WTC11 (cell line): ENCODE data around the gene SYPL2. TPM values are rescaled to one million over a fixed set of nuclear protein-coding genes. Genes with fewer than 3 reads are reported as not detected.
"Not testable (repeated sequence)": the region's sequence is repeated elsewhere in the genome, so short reads cannot be mapped to it uniquely, and the experiment has no call there.

ENCODE experiments used
- ATAC-seq: fragments of 200-7000 bp; cut with Tn5 transposase; 2 replicates; pipeline ENCODE4 v1.10.0; 2021; ENCODE audit warnings: mild to moderate bottlenecking, moderate library complexity
- CTCF ChIA-PET: fragments of 300-600 bp; sonication (Branson Sonifier 250); formaldehyde crosslinking; loops from one replicate; lab custom pipeline; 2021; ENCODE audit warnings: antibody characterized with exemption; lab: Charles Lee
- POLR2A ChIA-PET: fragments of 350-600 bp; sonication (Branson Sonifier 250); formaldehyde crosslinking; loops from one replicate; lab custom pipeline; 2021; ENCODE audit warnings: antibody characterized with exemption; lab: Charles Lee
- DNase-seq: peaks from one replicate; pipeline ENCODE4 v3.0.0; 2021; ENCODE audit warnings: low spot score
- H3K27ac Mint-ChIP-seq: 2 replicates; pipeline ENCODE4 v1.8.0; 2021; ENCODE audit warnings: mixed read lengths
- H3K27me3 Mint-ChIP-seq: 2 replicates; pipeline ENCODE4 v1.8.0; 2021; ENCODE audit warnings: low read depth, mild to moderate bottlenecking, moderate library complexity, mixed read lengths
- H3K36me3 Mint-ChIP-seq: 2 replicates; pipeline ENCODE4 v1.8.0; 2021; ENCODE audit warnings: mixed read lengths
- H3K4me1 Mint-ChIP-seq: 2 replicates; pipeline ENCODE4 v1.8.0; 2022; ENCODE audit warnings: mixed read lengths
- H3K4me3 Mint-ChIP-seq: 2 replicates; pipeline ENCODE4 v1.8.0; 2021; ENCODE audit warnings: mild to moderate bottlenecking, moderate library complexity, mixed read lengths
- H3K9me3 Mint-ChIP-seq: 2 replicates; pipeline ENCODE4 v1.8.0; 2021; ENCODE audit warnings: mixed read lengths
- AFF4 ChIP-seq: sonication (generic); formaldehyde crosslinking; IDR thresholded peaks from 2 replicates; pipeline ENCODE4 v1.8.1; 2023; ENCODE audit warnings: mild to moderate bottlenecking, missing genetic modification reagents, borderline replicate concordance
- ATF2 ChIP-seq: sonication (generic); formaldehyde crosslinking; IDR thresholded peaks from 2 replicates; pipeline ENCODE4 v1.8.1; 2022; ENCODE audit warnings: low read depth, missing genetic modification reagents, borderline replicate concordance
- ATF6 ChIP-seq: sonication (generic); formaldehyde crosslinking; IDR thresholded peaks from 2 replicates; pipeline ENCODE4 v1.8.1; 2023; ENCODE audit warnings: mild to moderate bottlenecking, missing genetic modification reagents
- CREM ChIP-seq: sonication (generic); formaldehyde crosslinking; IDR thresholded peaks from 2 replicates; pipeline ENCODE4 v1.8.1; 2022; ENCODE audit warnings: mild to moderate bottlenecking, missing genetic modification reagents, moderate library complexity
- E2F5 ChIP-seq: sonication (generic); formaldehyde crosslinking; IDR thresholded peaks from 2 replicates; pipeline ENCODE4 v1.8.1; 2022; ENCODE audit warnings: mild to moderate bottlenecking, moderate library complexity, missing genetic modification reagents
- FOXK1 ChIP-seq: sonication (generic); formaldehyde crosslinking; IDR thresholded peaks from 2 replicates; pipeline ENCODE4 v1.8.0; 2022; ENCODE audit warnings: mild to moderate bottlenecking, moderate library complexity, missing genetic modification reagents
- GABPB1 ChIP-seq: sonication (generic); formaldehyde crosslinking; IDR thresholded peaks from 2 replicates; pipeline ENCODE4 v1.8.1; 2023; ENCODE audit warnings: mild to moderate bottlenecking, missing genetic modification reagents
- IRF2 ChIP-seq: sonication (generic); formaldehyde crosslinking; IDR thresholded peaks from 2 replicates; pipeline ENCODE4 v1.8.0; 2022; ENCODE audit warnings: low read depth, missing genetic modification reagents, borderline replicate concordance
- JUN ChIP-seq: sonication (generic); formaldehyde crosslinking; IDR thresholded peaks from 2 replicates; pipeline ENCODE4 v1.8.0; 2023; ENCODE audit warnings: mild to moderate bottlenecking, missing genetic modification reagents
- MYBL2 ChIP-seq: sonication (generic); formaldehyde crosslinking; IDR thresholded peaks from 2 replicates; pipeline ENCODE4 v1.8.1; 2023; ENCODE audit warnings: mild to moderate bottlenecking, moderate library complexity, missing genetic modification reagents
- NFATC4 ChIP-seq: fragments of 250-450 bp; sonication (Bioruptor Pico); IDR thresholded peaks from 2 replicates; pipeline ENCODE4 v1.9.0; 2021; ENCODE audit warnings: mild to moderate bottlenecking
- NFE2L1 ChIP-seq: sonication (generic); formaldehyde crosslinking; IDR thresholded peaks from 2 replicates; pipeline ENCODE4 v1.8.1; 2023; ENCODE audit warnings: missing genetic modification reagents
- NFYB ChIP-seq: sonication (generic); formaldehyde crosslinking; conservative IDR thresholded peaks from 2 replicates; pipeline ENCODE4 v1.8.0; 2022; ENCODE audit warnings: low read depth, missing genetic modification reagents
- NR2C2 ChIP-seq: sonication (generic); formaldehyde crosslinking; IDR thresholded peaks from 2 replicates; pipeline ENCODE4 v1.8.0; 2022; ENCODE audit warnings: mild to moderate bottlenecking, missing genetic modification reagents
- NR3C1 ChIP-seq: sonication (generic); formaldehyde crosslinking; conservative IDR thresholded peaks from 2 replicates; pipeline ENCODE4 v1.8.1; 2023; ENCODE audit warnings: low read depth, mild to moderate bottlenecking, missing genetic modification reagents
- RORB ChIP-seq: fragments of 250-450 bp; sonication (Bioruptor Pico); IDR thresholded peaks from 2 replicates; pipeline ENCODE4 v1.9.0; 2021; ENCODE audit warnings: mild to moderate bottlenecking
- SMAD4 ChIP-seq: sonication (generic); formaldehyde crosslinking; IDR thresholded peaks from 2 replicates; pipeline ENCODE4 v1.8.0; 2022; ENCODE audit warnings: mild to moderate bottlenecking, missing genetic modification reagents
- SOX15 ChIP-seq: fragments of 250-450 bp; sonication (Bioruptor Pico); IDR thresholded peaks from 2 replicates; pipeline ENCODE4 v1.9.0; 2021; ENCODE audit warnings: mild to moderate bottlenecking
- TCF7 ChIP-seq: sonication (generic); formaldehyde crosslinking; IDR thresholded peaks from 2 replicates; pipeline ENCODE4 v1.8.0; 2022; ENCODE audit warnings: mild to moderate bottlenecking, low read depth, missing genetic modification reagents, moderate library complexity
- ZBTB43 ChIP-seq: sonication (generic); formaldehyde crosslinking; IDR thresholded peaks from 2 replicates; pipeline ENCODE4 v1.8.1; 2023; ENCODE audit warnings: mild to moderate bottlenecking, missing genetic modification reagents
- ZNF263 ChIP-seq: sonication (generic); formaldehyde crosslinking; IDR thresholded peaks from 2 replicates; pipeline ENCODE4 v1.8.1; 2022; ENCODE audit warnings: low read depth, mild to moderate bottlenecking, moderate library complexity, missing genetic modification reagents
- ZNF317 ChIP-seq: sonication (generic); formaldehyde crosslinking; IDR thresholded peaks from 2 replicates; pipeline ENCODE4 v1.8.1; 2023; ENCODE audit warnings: low read depth, mild to moderate bottlenecking, moderate library complexity, missing genetic modification reagents, borderline replicate concordance
- ZNF416 ChIP-seq: fragments of 250-450 bp; sonication (Bioruptor Pico); IDR thresholded peaks from 2 replicates; pipeline ENCODE4 v1.9.0; 2021; ENCODE audit warnings: mild to moderate bottlenecking, inconsistent platforms
- ZNF671 ChIP-seq: fragments of 250-450 bp; sonication (Bioruptor Pico); IDR thresholded peaks from 2 replicates; pipeline ENCODE4 v1.8.0; 2021; ENCODE audit warnings: mild to moderate bottlenecking
- total RNA-seq: library from RNA; stranded (reverse); gene quantifications from 3 replicates; pipeline ENCODE4 v1.2.3, GENCODE V29; 2021

The SYPL2 gene
- total RNA-seq, 1 experiment from 2014 or later, result 3.7 TPM

GRCh38 chr1:109472779-109473178 is 6.4 kb downstream of the SYPL2 start (continued):
- TF ChIP-seq NFE2L1 (CRISPR knock-in tag), result no peak
- no peak for TF ChIP-seq NFATC4
- TF ChIP-seq SMAD4 (CRISPR knock-in tag), result no peak
- TF ChIP-seq GABPB1 (CRISPR knock-in tag), result no peak
- no peak for TF ChIP-seq E2F5
- TF ChIP-seq ZBTB43, result no peak
- TF ChIP-seq TCF7, result no peak
- TF ChIP-seq FOXK1 (CRISPR knock-in tag), result no peak
- TF ChIP-seq NR2C2, result no peak
- TF ChIP-seq ATF2 (CRISPR knock-in tag), result no peak
- TF ChIP-seq, all 79 proteins: peak for 0

- ATAC-seq, H3K27ac Mint-ChIP-seq, H3K36me3 Mint-ChIP-seq, H3K4me1 Mint-ChIP-seq, POLR2A ChIA-PET, DNase-seq, H3K9me3 Mint-ChIP-seq, H3K4me3 Mint-ChIP-seq: not testable (repeated sequence)
- H3K27me3 Mint-ChIP-seq, result peaks cover 24% of the 10 kb centered on the region
- CTCF ChIA-PET, result interaction anchor here (1.2 kb wide), 1 partner anchor 17 kb away, joined by 10 read pairs; no protein-coding TSS in a partner anchor
These were observed 7.1 kb downstream of the SYPL2 start for GRCh38 chr1:109473284-109474057.

GRCh38 chr1:109474697-109475096 is 8.4 kb downstream of the SYPL2 start:
- no peaks in the 10 kb centered on the region for H3K9me3 Mint-ChIP-seq
- no peak for DNase-seq
- no peaks in the 10 kb centered on the region for H3K36me3 Mint-ChIP-seq
- CTCF ChIA-PET, result interaction anchor here (1.2 kb wide), 1 partner anchor 16 kb away, joined by 10 read pairs; no protein-coding TSS in a partner anchor
- H3K27me3 Mint-ChIP-seq, result peaks cover 21% of the 10 kb centered on the region
- H3K27ac Mint-ChIP-seq, result no peak overlapping the region
- no peak overlapping the region for H3K4me3 Mint-ChIP-seq
- no peak for ATAC-seq
- POLR2A ChIA-PET, result no interaction called here
- no peaks in the 10 kb centered on the region; the same call in 1 of the 2 replicates for H3K4me1 Mint-ChIP-seq
- TF ChIP-seq ZNF263 (CRISPR knock-in tag) (no peak), ZNF317 (CRISPR knock-in tag) (no peak), RORB (CRISPR knock-in tag) (no peak), ATF6 (CRISPR knock-in tag) (no peak), SOX15 (CRISPR knock-in tag) (no peak), AFF4 (CRISPR knock-in tag) (no peak), ZNF416 (CRISPR knock-in tag) (no peak), CREM (CRISPR knock-in tag) (no peak), ZNF671 (no peak), ZBTB43 (no peak), NR3C1 (CRISPR knock-in tag) (no peak), MYBL2 (no peak), JUN (CRISPR knock-in tag) (no peak), NFYB (CRISPR knock-in tag) (no peak), IRF2 (CRISPR knock-in tag) (no peak)
